AG20443 (cell line): ENCODE measurements around the gene DNAJC30.
"Not testable (repeated sequence)": the region's sequence is repeated elsewhere in the genome, so short reads cannot be mapped to it uniquely, and the experiment has no call there.

Experiments used
- DNase-seq: peaks from one replicate; pipeline ENCODE4 v3.0.0; 2012; ENCODE audit warnings: low spot score, mixed read lengths

DNAJC30 gene

DNA sequence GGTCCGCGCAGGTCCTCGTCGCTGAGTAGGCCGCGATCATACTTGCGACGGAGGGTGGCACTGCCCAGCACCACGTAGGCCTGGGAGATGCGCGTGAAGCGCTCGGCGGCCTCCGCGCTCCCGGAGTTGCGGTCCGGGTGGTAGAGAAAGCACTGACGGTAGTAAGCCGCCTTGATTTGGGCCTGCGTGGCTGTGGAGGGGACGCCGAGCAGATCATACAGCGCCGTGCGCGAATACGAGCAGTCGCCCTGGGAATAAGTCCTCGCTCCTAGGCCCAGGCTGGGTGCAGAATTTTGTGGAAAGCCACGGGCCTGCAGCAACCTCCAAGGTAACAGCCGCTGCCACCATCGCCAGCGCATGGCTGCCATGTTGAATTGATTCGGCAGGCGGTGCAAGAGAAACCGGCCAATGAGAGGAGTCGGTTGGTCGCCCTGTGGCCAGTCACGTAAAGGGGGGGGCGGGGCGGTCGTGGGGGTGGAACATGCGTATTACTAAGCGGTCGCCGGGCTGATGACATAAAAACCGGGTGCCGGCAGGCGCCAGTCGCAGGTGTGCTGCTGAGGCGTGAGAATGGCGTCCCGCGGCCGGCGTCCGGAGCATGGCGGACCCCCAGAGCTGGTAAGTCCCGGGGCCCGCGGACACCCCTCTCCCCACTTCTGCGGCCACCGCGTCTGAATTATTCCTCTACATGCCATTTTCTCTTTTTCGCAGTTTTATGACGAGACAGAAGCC is at the start of gene DNAJC30, which contains the start of gene BUD23:
DNAJC30 (minus strand) TSS at position 398 of the 732 bp plus-strand sequence; CDS start at position 368, 30 bp downstream.
BUD23 (plus strand) TSS at position 542 of the 732 bp plus-strand sequence; CDS start at position 571, 29 bp downstream.
- peak; percentile 99 for DNase-seq

DNA sequence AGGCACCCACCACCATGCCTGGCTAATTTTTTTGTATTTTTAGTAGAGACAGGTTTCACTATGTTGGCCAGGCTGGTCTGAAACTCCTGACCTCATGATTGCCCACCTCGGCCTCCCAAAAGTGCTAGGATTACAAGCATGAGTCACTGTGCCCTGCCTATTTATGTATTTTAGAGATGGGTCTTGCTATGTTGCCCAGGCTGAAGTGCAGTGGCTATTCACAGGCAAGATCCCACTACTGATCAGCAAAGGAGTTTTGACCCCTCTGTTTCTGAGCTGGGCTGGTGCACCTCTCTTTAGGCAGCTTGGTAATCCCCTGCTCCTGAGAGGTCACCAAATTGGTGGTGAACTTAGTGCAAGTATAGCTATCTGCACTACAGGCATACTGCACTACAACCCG is 49.1 kb upstream of the DNAJC30 start:
- no peak for DNase-seq

DNA sequence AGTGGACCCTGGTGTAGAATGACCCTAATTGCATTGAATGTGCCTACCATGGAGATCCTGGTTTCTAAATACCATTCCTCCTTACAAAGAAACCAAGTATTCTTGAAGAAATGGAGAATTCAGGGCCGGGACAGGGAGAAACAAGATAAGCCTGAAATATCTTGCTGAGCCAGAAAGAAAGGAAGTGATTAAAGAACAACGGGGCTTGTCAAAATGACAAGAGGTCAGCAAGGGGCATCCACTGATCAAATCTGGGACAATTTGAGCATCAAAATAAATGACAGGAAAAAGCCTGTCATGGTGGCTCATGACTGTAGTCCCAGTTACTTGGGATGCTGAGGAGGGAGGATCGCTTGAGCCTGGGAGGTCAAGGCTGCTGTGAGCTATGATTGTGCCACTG is 47.2 kb upstream of the DNAJC30 start:
- DNase-seq, result no peak

DNA sequence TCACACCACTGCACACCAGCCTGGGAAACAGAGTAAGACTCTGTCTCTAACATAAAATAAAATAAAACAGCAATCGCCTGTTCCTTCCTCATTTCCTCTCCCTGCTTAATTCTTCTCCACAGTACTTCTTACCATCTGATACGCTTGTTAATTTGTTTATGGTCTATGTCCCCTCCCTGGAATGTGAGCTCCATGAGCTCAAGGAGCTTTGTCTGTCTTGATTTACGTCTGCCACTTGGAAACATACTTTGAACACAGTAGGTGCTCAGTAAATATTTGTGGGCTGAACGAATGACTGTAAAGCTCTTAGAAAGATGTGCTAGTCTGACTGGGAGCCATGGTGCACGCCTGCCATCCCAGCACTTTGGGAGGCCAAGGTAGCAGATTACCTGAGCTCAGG is 45.3 kb upstream of the DNAJC30 start:
- DNase-seq, result no peak

DNA sequence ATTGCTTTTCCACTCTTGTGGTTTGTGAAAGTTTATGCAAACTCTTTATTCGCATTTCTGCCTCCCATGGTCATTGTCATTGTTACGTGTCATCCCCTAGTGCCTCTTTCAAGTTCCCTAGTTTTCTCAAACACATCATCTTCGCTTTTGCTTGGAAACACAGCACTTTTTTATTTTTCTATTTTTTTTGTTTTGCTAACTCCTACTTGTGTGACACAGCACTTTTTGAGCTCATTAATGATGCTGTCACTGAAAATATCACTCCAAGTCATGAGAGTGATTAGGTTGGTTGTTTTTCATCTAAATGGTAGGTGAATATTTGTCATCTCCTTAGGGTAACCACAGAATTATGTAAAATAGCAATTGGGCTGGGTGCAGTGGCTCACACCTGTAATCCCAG is 44.7 kb upstream of the DNAJC30 start:
- no peak for DNase-seq

DNA sequence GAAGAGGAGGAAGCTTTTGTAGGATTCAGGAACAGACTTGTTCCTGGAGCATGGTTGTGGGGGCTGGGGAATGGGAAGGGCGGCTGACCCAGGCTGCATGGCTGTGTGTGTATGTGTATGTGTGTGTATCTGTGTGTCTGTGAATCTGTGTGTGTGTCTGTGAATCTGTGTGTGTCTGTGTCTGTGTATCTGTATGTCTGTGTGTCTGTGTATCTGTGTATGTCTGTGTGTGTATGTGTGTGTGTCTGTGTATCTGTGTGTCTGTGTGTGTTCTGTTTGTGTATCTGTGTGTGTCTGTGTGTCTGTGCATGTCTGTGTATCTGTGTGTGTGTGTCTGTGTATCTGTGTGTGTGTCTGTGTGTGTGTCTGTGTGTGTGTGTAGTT is 42.8 kb upstream of the DNAJC30 start:
- DNase-seq, result no peak

DNA sequence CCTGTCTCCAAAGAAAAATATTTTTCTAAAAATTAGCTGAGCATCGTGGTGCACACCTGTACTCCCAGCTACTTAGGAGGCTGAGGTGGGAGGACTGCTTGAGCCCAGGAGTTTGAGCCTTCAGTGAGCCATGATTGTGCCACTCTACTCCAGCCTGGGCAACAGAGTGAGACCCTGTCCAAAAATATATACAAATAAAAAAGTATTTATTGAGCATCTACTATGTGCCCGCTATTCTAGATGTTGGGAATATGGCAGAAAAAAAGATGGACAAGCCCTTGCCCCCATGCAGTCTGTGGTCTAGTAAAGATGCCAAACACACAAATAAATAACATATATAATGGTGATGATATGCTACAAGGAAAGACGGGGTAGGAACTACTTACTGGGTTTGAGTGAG is 40.6 kb upstream of the DNAJC30 start:
- DNase-seq, result no peak

DNA sequence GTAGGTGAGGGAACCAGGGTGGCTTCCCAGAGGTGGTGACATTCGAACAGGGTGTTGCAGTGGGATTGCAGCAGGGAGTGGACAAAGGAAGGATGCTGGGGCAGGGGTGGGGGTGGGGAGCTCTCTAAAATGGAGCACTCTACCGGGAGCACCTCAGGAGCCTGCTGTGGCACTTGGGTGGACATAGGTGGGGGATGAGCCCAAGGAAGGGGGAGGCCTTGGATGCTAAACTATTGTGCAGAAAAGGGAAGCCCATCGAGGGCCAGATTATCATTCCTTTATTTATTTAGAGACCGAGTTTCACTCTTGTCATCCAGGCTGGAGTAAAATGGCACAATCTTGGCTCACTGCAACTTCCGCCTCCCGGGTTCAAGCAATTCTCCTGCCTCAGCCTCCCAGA is 39.5 kb upstream of the DNAJC30 start:
- no peak for DNase-seq

DNA sequence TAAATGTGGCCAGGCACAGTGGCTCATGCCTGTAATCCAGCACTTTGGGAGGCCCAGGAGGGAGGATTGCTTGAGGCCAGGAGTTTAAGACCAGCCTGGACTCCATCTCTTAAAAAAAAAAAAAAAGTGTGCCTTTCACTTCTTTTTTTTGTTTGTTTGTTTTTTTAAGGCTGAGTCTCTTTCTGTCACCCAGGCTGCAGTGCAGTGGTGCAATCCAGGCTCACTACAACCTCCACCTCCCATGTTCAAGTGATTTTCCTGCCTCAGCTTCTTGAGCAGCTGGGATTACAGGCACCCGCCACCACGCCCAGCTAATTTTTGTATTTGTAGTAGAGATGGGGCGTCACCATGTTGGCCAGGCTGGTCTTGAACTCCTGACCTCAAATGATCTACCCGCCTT is 38.9 kb upstream of the DNAJC30 start:
- DNase-seq, result not testable (repeated sequence)

DNA sequence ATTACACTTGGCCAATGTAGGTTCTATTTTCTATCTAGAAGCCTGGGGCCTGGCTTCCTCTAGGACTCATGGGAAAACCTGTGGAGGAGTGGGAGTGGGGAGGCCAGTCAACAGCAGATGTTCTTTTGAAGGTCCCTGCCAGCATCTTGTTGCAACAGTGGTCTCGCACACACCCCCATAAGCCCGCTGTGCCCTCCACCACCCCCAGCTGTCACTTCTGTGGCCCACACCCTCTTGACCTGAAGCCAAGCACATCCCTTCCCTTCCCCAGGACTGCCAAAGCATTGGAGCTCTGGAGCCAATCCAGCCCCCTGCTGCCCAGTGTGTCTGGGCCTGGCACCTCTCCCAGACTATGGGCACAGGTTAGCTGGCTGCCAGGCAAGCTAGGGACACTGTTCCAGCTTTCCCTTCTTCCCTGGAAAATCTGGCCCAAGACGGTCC is 38.1 kb upstream of the DNAJC30 start:
- no peak for DNase-seq

DNA sequence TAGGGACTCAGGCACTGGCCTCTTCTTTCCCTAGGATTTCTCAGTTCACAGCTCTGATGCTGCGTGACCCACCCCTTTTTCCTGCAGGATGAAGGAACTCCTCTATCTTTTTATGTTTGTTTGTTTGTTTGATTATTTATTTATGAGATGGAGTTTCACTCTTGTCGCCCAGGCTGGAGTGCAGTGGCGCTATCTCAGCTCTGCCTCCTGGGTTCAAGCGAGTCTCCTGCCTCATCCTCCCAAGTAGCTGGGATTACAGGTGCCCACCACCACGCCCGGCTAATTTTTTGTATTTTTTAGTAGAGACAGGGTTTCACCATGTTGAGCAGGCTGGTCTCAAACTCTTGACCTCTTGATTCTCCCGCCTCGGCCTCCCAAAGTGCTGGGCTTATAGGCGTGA is 37.2 kb upstream of the DNAJC30 start:
- not testable (repeated sequence) for DNase-seq

DNA sequence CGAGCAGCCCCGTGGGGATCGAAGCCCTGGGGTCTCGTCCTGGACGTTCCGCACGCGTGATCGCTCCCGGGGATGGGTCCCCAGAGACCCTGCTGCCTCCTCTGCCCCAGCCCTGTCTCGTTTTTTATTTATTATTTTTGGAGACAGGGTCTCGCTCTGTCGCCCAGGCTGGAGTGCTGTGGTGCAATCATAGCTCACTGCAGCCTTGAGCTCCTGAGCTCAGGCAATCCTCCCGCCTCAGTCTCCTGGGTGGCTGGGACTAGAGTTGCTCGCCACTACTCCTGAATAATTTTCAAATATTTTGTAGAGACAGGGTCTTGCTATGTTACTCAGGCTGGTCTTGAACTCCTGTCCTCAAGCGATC is 36.5 kb upstream of the DNAJC30 start:
- DNase-seq, result no peak

DNA sequence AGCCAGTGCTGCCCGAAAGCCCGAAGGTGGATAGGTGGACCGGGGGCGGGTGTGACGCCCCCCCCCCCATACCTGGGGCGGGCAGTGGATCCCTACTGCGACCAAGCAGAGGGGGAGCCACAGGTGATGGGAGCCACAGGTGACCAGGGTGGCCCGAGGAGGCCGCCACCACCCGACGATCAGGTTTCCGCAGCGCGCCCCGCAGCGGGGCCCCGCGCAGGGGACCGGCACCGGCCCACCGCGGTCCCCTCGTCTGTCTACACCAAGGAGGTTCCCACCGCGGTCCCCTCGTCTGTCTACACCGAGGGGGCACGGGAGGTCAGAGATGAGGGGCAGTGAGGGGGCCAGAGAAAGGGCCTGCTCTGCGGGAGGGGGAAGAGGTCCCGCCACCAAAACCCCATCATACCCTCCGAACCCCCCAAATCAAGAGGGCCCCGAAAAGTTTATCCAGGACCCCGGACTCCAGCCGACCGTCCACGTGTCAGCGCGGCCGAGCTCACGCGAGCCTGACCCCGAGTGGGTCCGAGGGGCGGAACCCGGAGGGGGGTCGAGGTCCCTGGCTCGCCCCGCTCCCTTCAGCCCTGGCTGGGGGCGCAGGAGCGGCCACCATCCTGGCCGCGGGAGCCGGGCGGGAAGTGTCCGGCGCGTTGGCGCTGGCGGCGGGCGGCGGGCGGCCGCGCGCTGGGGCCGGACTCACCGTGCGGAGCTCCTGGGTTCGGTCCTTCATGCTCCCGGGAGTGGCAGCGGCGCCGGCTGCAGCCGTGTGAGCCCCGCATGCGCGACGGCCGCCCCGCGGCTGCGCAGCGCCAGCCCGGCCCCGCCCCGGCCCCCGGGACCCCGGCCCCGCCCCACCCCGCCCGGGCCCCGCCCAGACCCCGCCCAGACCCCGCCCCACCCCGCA is 35.9 kb upstream of the DNAJC30 start, which contains the start of gene STX1A:
STX1A (minus strand) TSS at position 765 of the 901 bp plus-strand sequence; CDS start at position 727, 38 bp downstream.
- DNase-seq, result peak; percentile 98

DNA sequence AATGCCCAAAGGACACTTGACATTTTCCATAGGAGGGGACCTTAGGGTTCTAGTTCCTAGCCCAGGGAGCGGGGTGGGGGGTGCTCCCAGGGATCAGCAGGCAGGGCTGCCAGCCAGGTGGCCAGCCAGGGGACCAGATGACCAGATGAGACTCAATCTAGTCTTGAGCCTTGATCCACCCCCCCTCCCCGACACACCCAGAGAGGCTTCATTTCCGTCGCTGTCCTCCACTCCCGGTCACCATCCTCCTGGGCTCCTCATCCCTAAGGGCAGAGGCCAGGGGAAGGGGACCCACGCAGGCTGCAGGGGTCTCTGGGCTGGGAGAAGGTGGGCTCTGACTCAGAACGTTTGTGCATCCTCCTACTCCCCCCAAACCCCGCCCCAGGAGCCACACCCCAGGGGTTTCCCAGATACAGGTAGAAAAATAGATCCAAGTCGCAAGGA is 35.2 kb upstream of the DNAJC30 start:
- no peak for DNase-seq

DNA sequence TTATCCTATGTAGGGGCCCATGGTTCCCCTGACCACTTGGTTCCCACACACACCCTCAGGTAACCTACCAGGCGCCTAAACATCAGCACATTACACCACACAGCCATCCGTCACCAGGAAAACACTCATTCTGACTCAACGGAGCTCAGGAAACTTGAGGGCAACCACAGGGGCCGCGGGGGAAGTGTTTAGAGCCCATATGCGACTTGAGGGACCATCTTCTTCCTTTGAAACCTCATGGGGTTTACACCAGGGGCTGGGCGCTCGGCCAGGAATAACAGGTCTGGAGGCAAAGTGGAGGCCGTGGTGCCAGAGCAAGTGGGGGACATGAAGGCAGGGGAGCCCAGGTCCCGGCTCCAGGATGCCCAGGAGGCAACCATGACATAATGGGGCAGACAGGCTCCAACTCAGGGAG is 34.7 kb upstream of the DNAJC30 start:
- peak; percentile 70 for DNase-seq

DNA sequence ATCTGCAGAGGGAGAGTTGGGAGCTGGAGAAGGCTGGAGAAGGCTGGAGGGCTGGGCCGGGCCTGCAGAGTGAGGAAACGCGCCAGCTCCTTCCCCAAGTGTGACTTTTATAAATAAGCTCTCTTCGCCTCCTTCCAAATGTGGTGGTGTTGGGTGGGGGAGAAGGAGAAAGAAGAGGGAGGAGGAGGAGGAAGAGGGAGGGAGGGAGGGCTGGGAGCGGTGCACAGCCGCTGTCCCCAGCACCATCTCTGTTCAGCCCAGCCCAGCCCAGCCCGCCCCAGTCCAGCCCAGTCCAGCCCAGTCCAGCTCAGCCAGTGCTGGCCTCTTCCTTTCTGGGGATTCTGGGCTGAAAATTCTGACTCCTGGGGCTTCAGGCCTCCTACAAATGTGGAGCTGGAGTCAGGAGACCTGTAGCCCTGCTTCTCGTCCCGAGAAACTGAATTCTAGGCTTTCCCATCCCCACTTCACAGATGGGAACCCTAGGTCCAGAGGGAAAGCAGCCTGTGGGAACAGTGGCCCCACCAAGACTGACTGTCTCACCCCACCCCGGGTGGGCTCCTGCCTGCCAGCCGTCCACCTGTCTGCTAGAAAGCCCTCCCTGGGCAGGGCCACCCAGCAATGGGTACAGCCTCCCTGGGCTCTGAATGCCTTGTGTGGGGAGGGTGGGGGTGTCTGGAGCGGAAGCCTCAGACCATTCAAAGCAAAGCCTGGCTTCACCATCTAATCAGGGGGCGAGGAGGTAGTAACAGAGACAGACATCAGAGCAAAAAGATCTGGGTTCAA is 34.0 kb upstream of the DNAJC30 start:
- peak; percentile 51 for DNase-seq

DNA sequence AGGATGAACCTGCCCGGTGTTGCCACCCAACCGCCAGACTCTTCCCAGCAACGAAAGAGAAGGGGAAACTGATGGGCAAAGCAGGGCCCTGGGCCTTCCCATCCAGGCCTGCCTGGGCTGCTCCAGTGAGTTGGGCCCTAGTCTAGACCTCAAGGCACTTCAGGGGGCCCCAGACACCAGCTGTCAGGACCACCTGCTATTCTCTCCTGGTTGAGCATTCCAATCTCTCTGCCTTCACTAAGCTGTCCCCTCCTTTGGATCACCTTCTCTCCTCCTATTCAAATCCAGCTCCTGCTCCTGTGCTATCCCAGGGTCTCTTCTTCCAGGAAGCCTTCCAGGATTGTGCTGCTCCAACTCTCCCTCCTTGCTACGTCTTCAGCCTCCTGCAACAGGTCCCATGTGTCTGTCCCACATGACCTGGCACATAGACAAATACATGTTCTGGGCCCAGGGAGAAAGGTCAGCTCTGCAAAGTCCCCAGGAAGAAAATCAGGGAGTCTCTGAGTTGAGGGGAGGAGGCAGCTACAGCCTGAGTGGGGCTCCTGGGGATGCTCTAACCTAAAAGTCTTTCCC is 33.2 kb upstream of the DNAJC30 start:
- no peak for DNase-seq

DNA sequence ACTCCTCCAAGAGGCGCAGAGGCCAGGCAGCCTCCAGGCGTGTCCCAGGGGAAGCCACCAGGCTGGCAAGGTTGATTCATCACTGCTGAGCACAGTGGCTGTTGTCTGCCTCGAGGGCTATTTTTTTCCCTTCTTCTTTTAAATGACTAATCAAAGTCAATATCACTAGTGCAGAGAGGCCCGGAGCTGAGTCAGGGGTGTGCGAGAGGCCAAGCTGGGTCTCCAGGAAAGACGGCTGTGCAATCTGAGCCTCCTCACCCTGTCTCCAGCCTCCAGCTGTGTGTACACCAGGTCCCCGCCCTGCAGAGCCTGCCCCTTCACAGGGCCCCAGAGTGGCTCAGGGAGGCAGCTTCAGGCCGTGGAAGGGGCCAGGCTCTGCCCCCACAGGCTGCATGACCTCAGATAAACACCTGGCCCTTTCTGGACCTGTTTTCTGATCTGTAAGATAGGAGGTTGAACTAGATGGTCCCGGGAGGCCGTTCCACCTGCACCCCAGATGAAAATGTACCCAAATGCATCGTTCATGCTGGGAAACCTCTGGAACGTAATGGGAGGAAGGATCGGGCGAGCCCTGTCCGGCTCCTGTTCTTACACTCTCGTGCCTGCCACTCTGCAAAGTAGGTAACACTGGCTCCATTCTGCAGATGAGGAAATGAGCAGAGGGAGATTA is 32.5 kb upstream of the DNAJC30 start:
- peak; percentile 92 for DNase-seq

DNA sequence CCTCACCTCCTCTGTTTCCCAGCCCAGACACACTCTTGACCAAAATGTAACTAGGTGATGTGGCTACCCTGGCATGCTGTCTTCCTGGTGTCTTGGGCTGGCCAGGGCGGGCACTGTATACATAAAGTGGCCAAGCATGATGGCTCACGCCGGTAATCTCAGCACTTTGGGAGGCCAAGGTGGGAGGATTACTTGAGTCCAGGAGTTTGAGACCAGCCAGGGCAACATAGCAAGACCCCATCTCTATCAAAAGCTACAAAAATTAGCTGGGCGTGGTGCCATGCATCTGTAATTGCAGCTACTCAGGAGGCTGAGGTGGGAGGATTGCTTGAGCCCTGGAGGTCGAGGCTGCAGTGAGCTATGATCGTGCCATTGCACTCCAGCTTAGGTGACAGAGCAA is 30.1 kb upstream of the DNAJC30 start:
- not testable (repeated sequence) for DNase-seq

DNA sequence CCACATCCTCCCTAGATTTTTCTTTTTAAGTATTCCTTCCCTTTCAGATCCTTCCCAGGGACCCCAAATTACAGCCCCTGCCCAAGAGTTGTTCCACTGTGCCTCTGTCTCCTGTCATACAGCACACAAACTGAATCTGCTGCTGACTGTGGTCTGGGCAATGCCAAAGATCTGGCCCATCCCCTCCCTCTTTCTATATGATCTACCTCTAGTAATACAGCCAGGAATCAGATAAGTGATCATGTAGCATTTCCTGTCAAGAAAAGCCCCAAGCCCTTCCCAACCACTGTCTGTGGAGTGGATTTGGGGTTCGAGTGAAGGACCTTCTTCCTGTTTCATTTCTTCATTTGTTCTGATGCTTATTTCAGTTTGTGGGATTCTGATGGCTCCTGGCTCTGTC is 29.5 kb upstream of the DNAJC30 start:
- DNase-seq, result no peak

DNA sequence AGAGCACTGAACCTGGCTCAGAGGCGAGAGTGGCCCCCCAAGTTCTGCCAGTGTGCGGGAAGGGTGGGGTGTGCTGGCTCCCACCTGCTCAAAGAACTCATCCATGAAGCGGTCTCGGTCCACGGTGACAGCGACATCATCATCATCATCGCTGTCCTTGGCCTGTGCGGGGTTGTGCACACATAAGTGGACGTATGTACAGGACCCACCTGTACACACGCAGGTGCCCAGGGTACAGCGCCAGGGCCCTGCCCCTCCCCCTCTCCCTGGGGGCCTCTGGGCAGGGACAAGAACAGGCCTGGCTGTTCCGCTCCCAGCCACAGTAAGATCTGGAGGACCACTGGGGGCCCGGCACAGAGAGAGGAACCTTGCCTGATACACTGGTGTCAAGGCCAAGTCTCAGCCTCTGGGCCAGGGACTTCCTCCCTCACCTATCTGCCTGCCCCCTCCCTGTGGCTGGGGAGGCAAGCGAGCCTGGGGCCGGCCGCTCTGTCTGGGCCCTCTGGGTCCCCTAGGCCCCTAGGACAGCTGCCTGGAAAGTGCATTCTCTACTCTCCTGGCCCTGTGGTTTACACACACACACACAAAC is 25.8 kb upstream of the DNAJC30 start:
- no peak for DNase-seq
